ENCODE data around the gene BCL2L13. TPM values are rescaled to one million over a fixed set of nuclear protein-coding genes. Genes with fewer than 3 reads are reported as not detected.

BCL2L13 gene
- total and polyA plus RNA-seq, 2 experiments from 2014 or later = 35.3 to 61.5 TPM

- DNase-seq (ENCODE audit: low read depth in 1 of 2, low spot score in 1 of 2) = no peak
- no peaks in the 10 kb centered on the region for H3K9me3 ChIP-seq (ENCODE audit: low read depth)
- no peaks in the 10 kb centered on the region for H3K36me3 ChIP-seq
- H3K4me1 ChIP-seq (ENCODE audit: low read depth) = no peaks in the 10 kb centered on the region
- TF ChIP-seq CTCF (IDR thresholded peaks at IDR 0.05; ENCODE audit: low read depth, low read length) = no peak
- no peak overlapping the region for H3K4me3 ChIP-seq
- H3K27ac ChIP-seq = no peak overlapping the region
- no peaks in the 10 kb centered on the region for H3K27me3 ChIP-seq
Observed at GRCh38 chr22:17744430-17744829, 105.9 kb downstream of the BCL2L13 start.

- DNase-seq (ENCODE audit: low read depth in 1 of 2, low spot score in 1 of 2) = no peak
- H3K4me1 ChIP-seq (ENCODE audit: low read depth) = no peaks in the 10 kb centered on the region
- no peak overlapping the region for H3K27ac ChIP-seq
- H3K27me3 ChIP-seq = no peaks in the 10 kb centered on the region
- no peak for TF ChIP-seq CTCF (IDR thresholded peaks at IDR 0.05; ENCODE audit: low read depth, low read length)
- H3K9me3 ChIP-seq (ENCODE audit: low read depth) = no peaks in the 10 kb centered on the region
- H3K4me3 ChIP-seq = no peak overlapping the region
- H3K36me3 ChIP-seq = no peaks in the 10 kb centered on the region
Observed at GRCh38 chr22:17746916-17747315, 108.4 kb downstream of the BCL2L13 start.

- Histone ChIP-seq H3K27ac (no peak overlapping the region), H3K36me3 (no peaks in the 10 kb centered on the region), H3K4me3 (no peak overlapping the region), H3K4me1 (ENCODE audit: low read depth) (no peaks in the 10 kb centered on the region), H3K9me3 (ENCODE audit: low read depth) (no peaks in the 10 kb centered on the region), H3K27me3 (no peaks in the 10 kb centered on the region)
- peak in 1 of 2 donors; percentile 27 for DNase-seq (ENCODE audit: low read depth in 1 of 2, low spot score in 1 of 2)
- TF ChIP-seq CTCF (IDR thresholded peaks at IDR 0.05; ENCODE audit: low read depth, low read length) = peak; percentile 27
Observed at GRCh38 chr22:17748555-17749353, 110.2 kb downstream of the BCL2L13 start.

- no peaks in the 10 kb centered on the region for H3K4me1 ChIP-seq (ENCODE audit: low read depth)
- no peak overlapping the region for H3K4me3 ChIP-seq
- H3K36me3 ChIP-seq = no peaks in the 10 kb centered on the region
- no peak for DNase-seq (ENCODE audit: low read depth in 1 of 2, low spot score in 1 of 2)
- no peaks in the 10 kb centered on the region for H3K9me3 ChIP-seq (ENCODE audit: low read depth)
- H3K27ac ChIP-seq = no peak overlapping the region
- H3K27me3 ChIP-seq = no peaks in the 10 kb centered on the region
- no peak for TF ChIP-seq CTCF (IDR thresholded peaks at IDR 0.05; ENCODE audit: low read depth, low read length)
Observed at GRCh38 chr22:17749605-17750395, 111.2 kb downstream of the BCL2L13 start.

- no peak for TF ChIP-seq CTCF (IDR thresholded peaks at IDR 0.05; ENCODE audit: low read depth, low read length)
- H3K27me3 ChIP-seq = no peaks in the 10 kb centered on the region
- H3K9me3 ChIP-seq (ENCODE audit: low read depth) = no peaks in the 10 kb centered on the region
Observed at GRCh38 chr22:17751596-17751995, 113.0 kb downstream of the BCL2L13 start.

More at GRCh38 chr22:17751596-17751995, 113.0 kb downstream of the BCL2L13 start:
- no peak overlapping the region for H3K27ac ChIP-seq
- H3K4me3 ChIP-seq = no peak overlapping the region
- DNase-seq (ENCODE audit: low read depth in 1 of 2, low spot score in 1 of 2) = no peak
- no peaks in the 10 kb centered on the region for H3K4me1 ChIP-seq (ENCODE audit: low read depth)
- no peaks in the 10 kb centered on the region for H3K36me3 ChIP-seq
